Panc1 (cell line): ENCODE measurements around the gene FAHD1.

ENCODE experiments used
- TF ChIP-seq, protein P1 (sequence below): fragments of 450-650 bp; IDR thresholded peaks from 2 replicates; pipeline ENCODE4 v1.5.1; 2017; ENCODE audit warnings: mild to moderate bottlenecking
- TF ChIP-seq, protein P2 (sequence below), 2 experiments: IDR thresholded peaks; 2 replicates each; pipeline ENCODE4 v1.6.1; 2011 to 2012; ENCODE audit warnings: low read depth in 2 of 2, control low read depth in 1 of 2, low read length in 1 of 2, mild to moderate bottlenecking in 1 of 2, moderate library complexity in 1 of 2; ENCODE audit not compliant: insufficient read depth in 1 of 2

DNA sequence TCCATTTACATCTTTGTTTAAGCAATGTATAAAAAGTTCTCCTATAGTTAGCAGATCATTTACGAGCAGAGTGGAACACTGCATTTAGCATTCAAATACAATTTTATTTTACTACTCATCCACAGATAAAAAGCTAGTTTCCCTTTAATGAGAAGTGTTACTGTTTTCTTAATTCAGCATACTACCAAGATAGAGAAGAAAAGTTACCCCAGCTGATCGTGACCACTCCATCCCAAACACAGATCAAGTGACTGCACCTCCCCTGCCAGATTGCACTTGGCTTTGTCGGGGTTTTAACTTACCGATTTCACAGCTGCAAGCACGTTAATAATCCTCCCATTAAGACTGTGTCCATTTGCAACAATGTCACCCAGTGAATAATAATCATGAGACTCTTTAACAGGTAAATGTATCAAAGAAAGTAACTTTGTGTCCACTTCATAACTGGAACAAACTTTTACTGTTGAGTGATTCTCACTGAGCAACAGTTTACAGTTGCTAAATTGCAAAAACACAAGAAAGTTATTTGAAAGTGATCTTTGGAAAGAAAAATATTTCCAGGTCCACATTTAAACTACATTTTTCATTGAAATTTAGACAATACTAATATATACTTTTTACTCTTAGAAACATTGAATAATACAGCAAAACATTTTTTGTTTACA is 30.6 kb downstream of the FAHD1 start:
- TF ChIP-seq, protein P1, sequence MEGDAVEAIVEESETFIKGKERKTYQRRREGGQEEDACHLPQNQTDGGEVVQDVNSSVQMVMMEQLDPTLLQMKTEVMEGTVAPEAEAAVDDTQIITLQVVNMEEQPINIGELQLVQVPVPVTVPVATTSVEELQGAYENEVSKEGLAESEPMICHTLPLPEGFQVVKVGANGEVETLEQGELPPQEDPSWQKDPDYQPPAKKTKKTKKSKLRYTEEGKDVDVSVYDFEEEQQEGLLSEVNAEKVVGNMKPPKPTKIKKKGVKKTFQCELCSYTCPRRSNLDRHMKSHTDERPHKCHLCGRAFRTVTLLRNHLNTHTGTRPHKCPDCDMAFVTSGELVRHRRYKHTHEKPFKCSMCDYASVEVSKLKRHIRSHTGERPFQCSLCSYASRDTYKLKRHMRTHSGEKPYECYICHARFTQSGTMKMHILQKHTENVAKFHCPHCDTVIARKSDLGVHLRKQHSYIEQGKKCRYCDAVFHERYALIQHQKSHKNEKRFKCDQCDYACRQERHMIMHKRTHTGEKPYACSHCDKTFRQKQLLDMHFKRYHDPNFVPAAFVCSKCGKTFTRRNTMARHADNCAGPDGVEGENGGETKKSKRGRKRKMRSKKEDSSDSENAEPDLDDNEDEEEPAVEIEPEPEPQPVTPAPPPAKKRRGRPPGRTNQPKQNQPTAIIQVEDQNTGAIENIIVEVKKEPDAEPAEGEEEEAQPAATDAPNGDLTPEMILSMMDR: no peak
- TF ChIP-seq, protein P2, sequence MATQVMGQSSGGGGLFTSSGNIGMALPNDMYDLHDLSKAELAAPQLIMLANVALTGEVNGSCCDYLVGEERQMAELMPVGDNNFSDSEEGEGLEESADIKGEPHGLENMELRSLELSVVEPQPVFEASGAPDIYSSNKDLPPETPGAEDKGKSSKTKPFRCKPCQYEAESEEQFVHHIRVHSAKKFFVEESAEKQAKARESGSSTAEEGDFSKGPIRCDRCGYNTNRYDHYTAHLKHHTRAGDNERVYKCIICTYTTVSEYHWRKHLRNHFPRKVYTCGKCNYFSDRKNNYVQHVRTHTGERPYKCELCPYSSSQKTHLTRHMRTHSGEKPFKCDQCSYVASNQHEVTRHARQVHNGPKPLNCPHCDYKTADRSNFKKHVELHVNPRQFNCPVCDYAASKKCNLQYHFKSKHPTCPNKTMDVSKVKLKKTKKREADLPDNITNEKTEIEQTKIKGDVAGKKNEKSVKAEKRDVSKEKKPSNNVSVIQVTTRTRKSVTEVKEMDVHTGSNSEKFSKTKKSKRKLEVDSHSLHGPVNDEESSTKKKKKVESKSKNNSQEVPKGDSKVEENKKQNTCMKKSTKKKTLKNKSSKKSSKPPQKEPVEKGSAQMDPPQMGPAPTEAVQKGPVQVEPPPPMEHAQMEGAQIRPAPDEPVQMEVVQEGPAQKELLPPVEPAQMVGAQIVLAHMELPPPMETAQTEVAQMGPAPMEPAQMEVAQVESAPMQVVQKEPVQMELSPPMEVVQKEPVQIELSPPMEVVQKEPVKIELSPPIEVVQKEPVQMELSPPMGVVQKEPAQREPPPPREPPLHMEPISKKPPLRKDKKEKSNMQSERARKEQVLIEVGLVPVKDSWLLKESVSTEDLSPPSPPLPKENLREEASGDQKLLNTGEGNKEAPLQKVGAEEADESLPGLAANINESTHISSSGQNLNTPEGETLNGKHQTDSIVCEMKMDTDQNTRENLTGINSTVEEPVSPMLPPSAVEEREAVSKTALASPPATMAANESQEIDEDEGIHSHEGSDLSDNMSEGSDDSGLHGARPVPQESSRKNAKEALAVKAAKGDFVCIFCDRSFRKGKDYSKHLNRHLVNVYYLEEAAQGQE (IDR thresholded peaks at IDR 0.05; ENCODE audit: insufficient read depth in 1 of 2, low read depth in 2 of 2, low read length in 1 of 2): no peak
